K562 (cell line): Measurements from ENCODE around the gene HPRT1. TPM values are rescaled to one million over a fixed set of nuclear protein-coding genes. Genes with fewer than 3 reads are reported as not detected.

Experiments
- ATAC-seq: fragments of 200-7000 bp; cut with Tn5 transposase; 3 replicates; pipeline ENCODE4 v1.9.1; 2020; ENCODE audit warnings: moderate library complexity
- BruUV-seq: library from RNA; stranded (reverse); fragments of 400-500 nt; replicated peaks from 2 replicates; lab custom pipeline; 2021; lab: Mats Ljungman, UMichigan
- CTCF ChIA-PET: fragments of 300-600 bp; formaldehyde crosslinking; extraction: SDS; loops from one replicate; lab custom pipeline; 2021; ENCODE audit warnings: low intra/inter-chr PET ratio; lab: Yijun Ruan, JAX
- POLR2A ChIA-PET: fragments of 300-600, 350-650 bp; sonication (Branson Sonifier 250); formaldehyde crosslinking; extraction: SDS; loops from one replicate; lab custom pipeline; 2021; ENCODE audit warnings: antibody characterized with exemption, inconsistent platforms; lab: Yijun Ruan, JAX
- DNase-seq, 4 experiments: peaks; one replicate each; pipeline versions ENCODE4 v3.0.0 to v3.0.0-alpha.2; 2011 to 2018; ENCODE audit warnings: low spot score in 3 of 4, mixed read lengths in 3 of 4; ENCODE audit errors: extremely low read depth in 1 of 4
- FAIRE-seq: peaks from 2 replicates; lab custom pipeline; 2011; peaks lifted over from hg19 to GRCh38; lab: Jason Lieb, UNC
- H2AFZ ChIP-seq: 2 replicates; pipeline ENCODE4 v1.6.0; 2011; ENCODE audit warnings: low read depth, low read length, control low read depth, inconsistent platforms
- H3K27ac ChIP-seq: fragments of 200-600 bp; 3 replicates; pipeline ENCODE4 v1.8.0; 2011; ENCODE audit warnings: low read depth, mild to moderate bottlenecking, control low read depth, inconsistent platforms, low read length, moderate library complexity, mixed read lengths; ENCODE audit errors: extremely low read depth
- H3K27me3 ChIP-seq, 2 experiments: fragments of 300-600 bp in 1 of 2; 2 replicates in 1 of 2; 3 replicates in 1 of 2; pipeline versions ENCODE4 v1.6.0 to v1.8.0; 2011; ENCODE audit warnings: inconsistent platforms in 2 of 2, low read length in 2 of 2, mild to moderate bottlenecking in 1 of 2, mixed read lengths in 1 of 2, moderate library complexity in 1 of 2; ENCODE audit not compliant: control insufficient read depth in 2 of 2, insufficient read depth in 2 of 2
- H3K36me3 ChIP-seq: fragments of 300-600 bp; 3 replicates; pipeline ENCODE4 v1.8.0; 2011; ENCODE audit warnings: mild to moderate bottlenecking, low read length, inconsistent platforms; ENCODE audit not compliant: control insufficient read depth, insufficient read depth
- H3K4me1 ChIP-seq, 2 experiments: fragments of 200-600 bp in 1 of 2; replicated peaks in 1 of 2; 2 replicates in 1 of 2; 3 replicates in 1 of 2; pipeline versions ENCODE4 v1.5.1 to v1.8.0; 2011; ENCODE audit warnings: inconsistent platforms in 2 of 2, low read length in 2 of 2, mild to moderate bottlenecking in 1 of 2, mixed read lengths in 1 of 2, moderate library complexity in 1 of 2; ENCODE audit not compliant: control insufficient read depth in 2 of 2, insufficient read depth in 2 of 2
- H3K4me2 ChIP-seq: 2 replicates; pipeline ENCODE4 v1.6.1; 2011; ENCODE audit warnings: low read length, control low read depth, inconsistent platforms, mixed read lengths; ENCODE audit not compliant: insufficient read depth
- H3K4me3 ChIP-seq: fragments of 200-600 bp; sonication (generic), shearing (Covaris generic); 2 replicates; pipeline ENCODE4 v1.5.1; 2016; ENCODE audit warnings: control low read depth, inconsistent platforms
- H3K79me2 ChIP-seq: fragments of 200-600 bp; 3 replicates; pipeline ENCODE4 v1.8.0; 2011; ENCODE audit warnings: low read length, inconsistent platforms; ENCODE audit not compliant: control insufficient read depth, insufficient read depth
- H3K9ac ChIP-seq, 2 experiments: 2 replicates each; pipeline versions ENCODE4 v1.6.0 to v1.6.1; 2011; ENCODE audit warnings: low read depth in 2 of 2, low read length in 2 of 2, control low read depth in 1 of 2, inconsistent platforms in 1 of 2, mild to moderate bottlenecking in 1 of 2, mixed read lengths in 1 of 2; ENCODE audit not compliant: insufficient read depth in 1 of 2
- H3K9me1 ChIP-seq: one replicate; pipeline ENCODE4 v1.6.0; 2011; ENCODE audit warnings: inconsistent platforms, mild to moderate bottlenecking, low read length, moderate library complexity; ENCODE audit not compliant: control insufficient read depth, insufficient read depth
- H3K9me3 ChIP-seq: replicated peaks from 2 replicates; pipeline ENCODE4 v1.5.1; 2011; ENCODE audit warnings: low read depth, low read length, inconsistent platforms; ENCODE audit not compliant: control insufficient read depth, insufficient read depth
- H4K20me1 ChIP-seq: replicated peaks from 2 replicates; pipeline ENCODE4 v1.6.1; 2011; ENCODE audit warnings: low read length, inconsistent platforms, mixed read lengths; ENCODE audit not compliant: control insufficient read depth, insufficient read depth
- CHD2 ChIP-seq: IDR thresholded peaks from 2 replicates; pipeline ENCODE4 v1.6.1; 2011; ENCODE audit warnings: low read depth, low read length
- MCM2 ChIP-seq: fragments of 450-650 bp; IDR thresholded peaks from 2 replicates; pipeline ENCODE4 v1.6.1; 2017; ENCODE audit warnings: low read depth, mild to moderate bottlenecking
- MIER1 ChIP-seq: fragments of 450-650 bp; IDR thresholded peaks from 2 replicates; pipeline ENCODE4 v1.6.1; 2016; ENCODE audit warnings: antibody characterized with exemption, mild to moderate bottlenecking, low read depth
- NCOA2 ChIP-seq, 2 experiments: fragments of 450-650 bp; IDR thresholded peaks; 2 replicates each; pipeline ENCODE4 v1.6.1; 2018; ENCODE audit warnings: mild to moderate bottlenecking in 2 of 2, moderate library complexity in 1 of 2; ENCODE audit not compliant: partially characterized antibody in 2 of 2
- TEAD4 ChIP-seq, 2 experiments: sonication (generic) in 1 of 2; formaldehyde crosslinking in 1 of 2; IDR thresholded peaks; 2 replicates each; pipeline versions ENCODE4 v1.6.1 to v1.8.0; 2012 to 2022; ENCODE audit warnings: borderline replicate concordance in 1 of 2, inconsistent platforms in 1 of 2, low read length in 1 of 2, mild to moderate bottlenecking in 1 of 2, missing genetic modification reagents in 1 of 2
- WGBS: fragments of 100-300 bp; shearing (Covaris generic); methylation state at CpG from one replicate; pipeline ENCODE4 v1.1.6; 2016; ENCODE audit warnings: low coverage, mixed read lengths; ENCODE audit not compliant: insufficient coverage; ENCODE audit errors: missing lambda C conversion rate; 5-methylcytosine and 5-hydroxymethylcytosine counted together
- in situ Hi-C: fragments of 300-500 bp; cut with MboI; formaldehyde crosslinking; loops from 4 replicates; pipeline ENCODE4 v1.15.0; 2018; ENCODE audit warnings: inconsistent platforms, mixed read lengths
- intact Hi-C: fragments of 100-400 bp; cut with micrococcal nuclease; formaldehyde crosslinking; loops from 2 replicates; pipeline ENCODE4 v1.14.2; 2022
- polyA plus RNA-seq, 8 experiments: library from polyadenylated mRNA; depleted of rRNA in 4 of 8; stranded (reverse) in 5 of 8; unstranded in 3 of 8; fragments of >200 nt; fragmentation: Nextera tagmentation in 2 of 8; fragmentation: Illumina TruSeq in 1 of 8; extraction: Ambion mirVana in 2 of 8; extraction: Trizol in 1 of 8; gene quantifications; 2 replicates each; pipeline versions ENCODE4 v1.2.1 to v1.2.3, GENCODE V29; 2011 to 2014; ENCODE audit warnings: inconsistent platforms in 1 of 8, missing spikeins in 1 of 8
- total RNA-seq, 7 experiments: library from RNA; depleted of rRNA in 6 of 7; stranded (reverse); fragments of >200 nt in 6 of 7; fragmentation: Illumina TruSeq in 2 of 7; extraction: Trizol in 2 of 7; gene quantifications; 2 replicates each; pipeline versions ENCODE4 v1.2.1 to v1.2.3, GENCODE V29; 2011 to 2021; ENCODE audit warnings: low replicate concordance in 1 of 7
- TF ChIP-seq, protein P1 (sequence below), 2 experiments: fragments of 450-650 bp; formaldehyde crosslinking in 1 of 2; IDR thresholded peaks; 2 replicates each; pipeline versions ENCODE4 v1.4.0 to v1.6.1; 2014 to 2020; ENCODE audit warnings: mild to moderate bottlenecking in 2 of 2, borderline replicate concordance in 1 of 2, low read depth in 1 of 2
- TF ChIP-seq, protein P2 (sequence below): sonication (generic); formaldehyde crosslinking; IDR thresholded peaks from 2 replicates; pipeline ENCODE4 v1.8.1; 2022; ENCODE audit warnings: missing genetic modification reagents
- TF ChIP-seq, protein P3 (sequence below): sonication (generic); formaldehyde crosslinking; IDR thresholded peaks from 2 replicates; pipeline ENCODE4 v1.8.0; 2022; ENCODE audit warnings: mild to moderate bottlenecking, missing genetic modification reagents
- TF ChIP-seq, protein P4 (sequence below): fragments of 250-450 bp; sonication (Bioruptor Pico); IDR thresholded peaks from 2 replicates; pipeline ENCODE4 v1.8.0; 2021; ENCODE audit warnings: borderline replicate concordance, mild to moderate bottlenecking, moderate library complexity; ENCODE audit not compliant: poor library complexity, severe bottlenecking

The HPRT1 gene
- total and polyA plus RNA-seq, 9 of the 15 experiments (the other 6 are each of a cell fraction or from before 2014, with no cell fraction given): 24.4 to 158 (median 104) TPM

DNA sequence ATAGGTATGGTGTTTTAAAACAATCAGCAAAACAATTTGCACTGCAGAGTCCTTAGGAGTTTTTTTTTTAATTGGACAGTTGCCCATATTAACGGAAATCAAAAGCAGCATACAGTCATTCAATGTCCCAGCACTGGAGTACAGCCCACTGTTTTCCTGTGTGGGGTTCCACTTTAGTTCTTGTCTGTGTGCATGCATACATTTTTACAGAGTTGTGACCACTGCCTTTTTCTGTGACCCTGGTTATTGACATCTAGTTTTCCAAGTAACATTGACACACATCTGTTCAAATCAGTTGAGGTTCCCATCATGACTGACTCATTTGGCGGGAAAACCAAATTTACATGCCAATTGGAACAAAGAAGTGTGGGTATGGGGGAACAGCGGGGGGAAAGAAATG, 83.3 kb downstream of the HPRT1 start:
- FAIRE-seq (no peak), ATAC-seq (no peak)
- BruUV-seq: no TSS peak

More for the DNA sequence above, 83.3 kb downstream of the HPRT1 start:
- DNase-seq: no peak
- Histone ChIP-seq H2AFZ (no peak overlapping the region), H4K20me1 (no peaks in the 10 kb centered on the region), H3K4me3 (no peak overlapping the region), H3K4me1 (peaks cover 0 to 9% of the 10 kb centered on the region in 2 experiments; a peak in 4 of 5 replicates), H3K79me2 (peaks cover 10% of the 10 kb centered on the region), H3K36me3 (peaks cover 8% of the 10 kb centered on the region; the same call in 1 of the 3 replicates), H3K9ac (no peak overlapping the region), H3K9me3 (no peaks in the 10 kb centered on the region), H3K9me1 (no peaks in the 10 kb centered on the region), H3K27ac (no peak overlapping the region), H3K27me3 (no peaks in the 10 kb centered on the region), H3K4me2 (no peak overlapping the region)
- TF ChIP-seq, protein P1, sequence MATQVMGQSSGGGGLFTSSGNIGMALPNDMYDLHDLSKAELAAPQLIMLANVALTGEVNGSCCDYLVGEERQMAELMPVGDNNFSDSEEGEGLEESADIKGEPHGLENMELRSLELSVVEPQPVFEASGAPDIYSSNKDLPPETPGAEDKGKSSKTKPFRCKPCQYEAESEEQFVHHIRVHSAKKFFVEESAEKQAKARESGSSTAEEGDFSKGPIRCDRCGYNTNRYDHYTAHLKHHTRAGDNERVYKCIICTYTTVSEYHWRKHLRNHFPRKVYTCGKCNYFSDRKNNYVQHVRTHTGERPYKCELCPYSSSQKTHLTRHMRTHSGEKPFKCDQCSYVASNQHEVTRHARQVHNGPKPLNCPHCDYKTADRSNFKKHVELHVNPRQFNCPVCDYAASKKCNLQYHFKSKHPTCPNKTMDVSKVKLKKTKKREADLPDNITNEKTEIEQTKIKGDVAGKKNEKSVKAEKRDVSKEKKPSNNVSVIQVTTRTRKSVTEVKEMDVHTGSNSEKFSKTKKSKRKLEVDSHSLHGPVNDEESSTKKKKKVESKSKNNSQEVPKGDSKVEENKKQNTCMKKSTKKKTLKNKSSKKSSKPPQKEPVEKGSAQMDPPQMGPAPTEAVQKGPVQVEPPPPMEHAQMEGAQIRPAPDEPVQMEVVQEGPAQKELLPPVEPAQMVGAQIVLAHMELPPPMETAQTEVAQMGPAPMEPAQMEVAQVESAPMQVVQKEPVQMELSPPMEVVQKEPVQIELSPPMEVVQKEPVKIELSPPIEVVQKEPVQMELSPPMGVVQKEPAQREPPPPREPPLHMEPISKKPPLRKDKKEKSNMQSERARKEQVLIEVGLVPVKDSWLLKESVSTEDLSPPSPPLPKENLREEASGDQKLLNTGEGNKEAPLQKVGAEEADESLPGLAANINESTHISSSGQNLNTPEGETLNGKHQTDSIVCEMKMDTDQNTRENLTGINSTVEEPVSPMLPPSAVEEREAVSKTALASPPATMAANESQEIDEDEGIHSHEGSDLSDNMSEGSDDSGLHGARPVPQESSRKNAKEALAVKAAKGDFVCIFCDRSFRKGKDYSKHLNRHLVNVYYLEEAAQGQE (IDR thresholded peaks at IDR 0.05; ENCODE audit: borderline replicate concordance): no peak
- TF ChIP-seq, protein P1 (CRISPR knock-in tag; IDR thresholded peaks at IDR 0.05; ENCODE audit: low read depth): no peak
- TF ChIP-seq, protein P2, sequence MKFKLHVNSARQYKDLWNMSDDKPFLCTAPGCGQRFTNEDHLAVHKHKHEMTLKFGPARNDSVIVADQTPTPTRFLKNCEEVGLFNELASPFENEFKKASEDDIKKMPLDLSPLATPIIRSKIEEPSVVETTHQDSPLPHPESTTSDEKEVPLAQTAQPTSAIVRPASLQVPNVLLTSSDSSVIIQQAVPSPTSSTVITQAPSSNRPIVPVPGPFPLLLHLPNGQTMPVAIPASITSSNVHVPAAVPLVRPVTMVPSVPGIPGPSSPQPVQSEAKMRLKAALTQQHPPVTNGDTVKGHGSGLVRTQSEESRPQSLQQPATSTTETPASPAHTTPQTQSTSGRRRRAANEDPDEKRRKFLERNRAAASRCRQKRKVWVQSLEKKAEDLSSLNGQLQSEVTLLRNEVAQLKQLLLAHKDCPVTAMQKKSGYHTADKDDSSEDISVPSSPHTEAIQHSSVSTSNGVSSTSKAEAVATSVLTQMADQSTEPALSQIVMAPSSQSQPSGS (CRISPR knock-in tag): no peak
- TF ChIP-seq, protein P3, sequence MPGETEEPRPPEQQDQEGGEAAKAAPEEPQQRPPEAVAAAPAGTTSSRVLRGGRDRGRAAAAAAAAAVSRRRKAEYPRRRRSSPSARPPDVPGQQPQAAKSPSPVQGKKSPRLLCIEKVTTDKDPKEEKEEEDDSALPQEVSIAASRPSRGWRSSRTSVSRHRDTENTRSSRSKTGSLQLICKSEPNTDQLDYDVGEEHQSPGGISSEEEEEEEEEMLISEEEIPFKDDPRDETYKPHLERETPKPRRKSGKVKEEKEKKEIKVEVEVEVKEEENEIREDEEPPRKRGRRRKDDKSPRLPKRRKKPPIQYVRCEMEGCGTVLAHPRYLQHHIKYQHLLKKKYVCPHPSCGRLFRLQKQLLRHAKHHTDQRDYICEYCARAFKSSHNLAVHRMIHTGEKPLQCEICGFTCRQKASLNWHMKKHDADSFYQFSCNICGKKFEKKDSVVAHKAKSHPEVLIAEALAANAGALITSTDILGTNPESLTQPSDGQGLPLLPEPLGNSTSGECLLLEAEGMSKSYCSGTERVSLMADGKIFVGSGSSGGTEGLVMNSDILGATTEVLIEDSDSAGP (CRISPR knock-in tag): no peak
- TF ChIP-seq MIER1 (no peak), TEAD4 (IDR thresholded peaks at IDR 0.05; ENCODE audit: low read length) (no peak), TEAD4 (CRISPR knock-in tag; IDR thresholded peaks at IDR 0.05; ENCODE audit: borderline replicate concordance) (no peak), MCM2 (no peak), NCOA2 (IDR thresholded peaks at IDR 0.05; ENCODE audit: partially characterized antibody in 2 of 2) (no peak), CHD2 (no peak)
- TF ChIP-seq, protein P4, sequence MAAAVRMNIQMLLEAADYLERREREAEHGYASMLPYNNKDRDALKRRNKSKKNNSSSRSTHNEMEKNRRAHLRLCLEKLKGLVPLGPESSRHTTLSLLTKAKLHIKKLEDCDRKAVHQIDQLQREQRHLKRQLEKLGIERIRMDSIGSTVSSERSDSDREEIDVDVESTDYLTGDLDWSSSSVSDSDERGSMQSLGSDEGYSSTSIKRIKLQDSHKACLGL (CRISPR knock-in tag): no peak
- intact Hi-C loops: no loop called here
- in situ Hi-C loops: no loop called here
- 78% methylated on average over 1 of the region's 3 CpGs for WGBS
- POLR2A ChIA-PET: interaction anchor here (0.7 to 1.0 kb wide), 2 partner anchors 73 to 288 kb away, joined by 3 read pairs; no protein-coding TSS in a partner anchor
- CTCF ChIA-PET: no interaction called here
